ENCODE data around the gene DGKG.

Gene DGKG

GRCh38 chr3:186316666-186317260 lies 45.3 kb downstream of the DGKG start:
- no peak for DNase-seq

- DNase-seq, result no peak
These were observed 46.3 kb downstream of the DGKG start for GRCh38 chr3:186315581-186316354.

DNA sequence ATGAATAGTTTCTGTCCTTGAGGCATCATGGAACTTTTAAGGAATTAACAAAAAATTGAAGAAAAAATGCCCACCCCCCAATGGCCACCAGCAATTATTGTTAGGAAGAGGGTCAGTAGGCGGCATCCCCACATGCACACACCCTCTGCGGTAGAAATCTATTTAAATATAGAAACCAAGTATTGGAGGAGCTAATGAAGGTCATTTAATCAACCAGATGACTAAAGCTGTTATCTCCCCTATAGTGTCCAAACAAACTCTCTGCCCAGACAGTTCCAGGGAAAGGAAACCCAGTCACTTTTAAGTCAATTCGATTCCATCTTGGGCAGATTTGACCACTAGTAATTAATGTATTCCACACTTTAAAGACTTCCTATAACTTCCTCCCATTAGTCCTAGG lies 47.1 kb downstream of the DGKG start:
- DNase-seq, result no peak

GRCh38 chr3:186311441-186311840 lies 50.6 kb downstream of the DGKG start:
- no peak for DNase-seq

- DNase-seq, result no peak
These were observed 53.5 kb downstream of the DGKG start for GRCh38 chr3:186308549-186308948.

- DNase-seq, result no peak
These were observed 54.3 kb downstream of the DGKG start for GRCh38 chr3:186307594-186308221.

DNA sequence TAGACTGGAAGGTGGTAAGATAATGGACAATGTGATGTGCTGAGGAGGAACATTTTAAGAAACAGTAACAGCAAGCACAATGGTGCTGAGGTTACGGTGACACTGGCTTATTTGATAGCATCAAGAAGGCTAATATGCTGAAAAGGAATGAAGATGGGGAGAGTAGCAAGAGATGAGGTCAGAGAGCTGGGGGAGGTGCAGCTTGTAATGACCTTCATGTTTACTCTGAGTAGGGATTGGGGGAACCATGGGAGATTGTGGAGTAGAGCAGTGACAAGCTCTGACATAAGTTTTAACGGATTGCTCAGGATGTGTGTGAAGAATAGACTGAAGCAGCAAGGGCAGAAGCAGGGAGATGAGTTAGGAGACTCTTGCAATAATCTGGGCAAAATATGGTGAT lies 56.7 kb downstream of the DGKG start:
- DNase-seq, result no peak

DNA sequence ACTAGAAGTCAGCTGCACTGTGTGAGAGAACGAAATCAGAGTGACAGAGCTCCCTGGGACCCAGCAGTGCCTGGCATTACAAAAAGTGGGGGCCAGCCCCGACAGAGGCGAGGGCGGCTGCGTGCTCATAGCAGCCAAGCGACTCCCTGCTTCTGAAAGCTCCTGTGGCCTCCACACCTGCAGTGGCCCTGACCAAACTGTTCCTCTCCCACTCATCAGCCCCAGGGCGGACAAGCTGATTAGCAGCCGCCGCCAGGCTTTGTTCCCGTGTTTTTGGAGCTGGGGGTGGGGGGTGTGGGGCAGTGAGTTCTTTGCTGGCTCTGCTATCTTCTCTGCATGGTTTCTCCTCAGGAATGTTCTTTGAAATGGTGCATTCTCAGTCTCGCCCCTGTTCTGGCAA lies 58.1 kb downstream of the DGKG start:
- no peak for DNase-seq

DNA sequence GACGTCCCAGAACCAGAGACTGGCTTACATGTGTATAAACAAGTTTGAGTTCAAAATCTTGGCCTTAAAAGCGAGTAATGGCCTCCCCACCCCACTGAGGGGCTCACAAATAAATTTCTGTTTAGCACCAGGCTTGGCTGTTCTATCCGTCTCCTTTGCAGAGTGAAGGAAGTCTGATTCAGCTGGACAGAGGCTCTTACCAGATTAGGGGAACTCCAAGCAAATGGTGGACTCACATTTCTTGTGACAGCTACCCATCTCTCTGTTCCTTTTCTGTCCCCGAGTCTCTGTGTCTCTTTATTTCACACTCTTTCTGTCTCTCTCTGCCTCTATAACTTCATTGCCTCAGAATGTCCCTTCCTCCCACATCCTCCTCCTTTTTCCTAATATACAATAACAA lies 62.7 kb downstream of the DGKG start:
- no peak for DNase-seq

DNA sequence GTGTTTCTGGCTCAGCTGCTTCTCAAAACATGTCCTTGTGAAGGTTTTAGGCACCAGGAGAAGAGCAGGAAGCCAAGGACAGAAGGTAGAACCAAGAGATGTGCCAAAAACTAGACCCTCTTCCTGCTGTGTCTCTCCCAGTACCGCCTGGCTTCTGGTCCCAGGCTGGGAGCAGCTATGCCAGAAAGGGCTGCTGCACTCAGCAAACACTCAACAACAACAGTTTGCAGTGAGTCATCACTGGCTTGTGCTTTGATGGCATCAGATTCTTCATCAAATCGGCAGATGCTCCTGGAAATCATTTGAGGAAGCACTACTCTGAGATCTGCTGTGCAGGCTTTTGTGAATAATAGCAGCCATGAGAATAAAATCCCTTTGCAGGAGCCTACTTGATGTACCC lies 63.2 kb downstream of the DGKG start:
- DNase-seq, result no peak

- DNase-seq, result no peak
These were observed 71.2 kb downstream of the DGKG start for GRCh38 chr3:186290796-186291195.

GRCh38 chr3:186287711-186288110 lies 74.3 kb downstream of the DGKG start:
- no peak for DNase-seq

GRCh38 chr3:186286114-186286513 lies 75.9 kb downstream of the DGKG start:
- no peak for DNase-seq

DNA sequence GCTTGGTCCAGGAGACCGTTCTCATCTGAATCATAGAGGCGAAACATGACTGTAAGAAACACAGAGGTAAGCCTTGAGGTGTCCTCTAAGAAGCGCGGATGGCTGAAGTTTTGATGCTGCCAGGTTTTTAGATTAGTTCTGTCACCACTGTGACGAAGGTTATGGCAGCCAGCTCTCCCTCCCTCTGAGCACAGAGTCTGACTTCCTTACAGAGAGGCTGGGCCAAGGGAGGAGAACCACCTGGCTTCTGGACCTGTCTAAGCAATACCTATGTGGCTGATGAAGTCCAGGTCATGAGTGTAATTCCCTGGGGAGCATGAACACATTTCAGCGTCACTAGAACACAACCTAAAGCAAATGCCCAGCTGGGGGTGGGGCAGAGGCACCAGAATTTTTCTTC lies 77.4 kb downstream of the DGKG start:
- DNase-seq, result no peak

DNA sequence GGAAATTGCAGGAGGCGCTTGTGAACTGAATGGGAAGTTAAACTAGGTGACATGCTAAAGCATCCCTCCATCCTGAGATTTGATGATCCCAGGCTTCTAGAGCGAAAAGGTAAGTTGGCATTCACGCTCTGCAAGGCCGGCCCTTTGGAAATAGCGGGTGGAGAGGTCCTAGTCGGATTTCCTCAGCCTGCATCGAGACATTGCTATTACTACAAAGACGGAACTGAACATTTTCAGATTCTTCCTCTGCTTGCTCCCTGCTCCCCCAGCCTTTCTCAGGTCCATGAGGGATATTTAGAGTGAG lies 77.7 kb downstream of the DGKG start:
- DNase-seq, result no peak

DNA sequence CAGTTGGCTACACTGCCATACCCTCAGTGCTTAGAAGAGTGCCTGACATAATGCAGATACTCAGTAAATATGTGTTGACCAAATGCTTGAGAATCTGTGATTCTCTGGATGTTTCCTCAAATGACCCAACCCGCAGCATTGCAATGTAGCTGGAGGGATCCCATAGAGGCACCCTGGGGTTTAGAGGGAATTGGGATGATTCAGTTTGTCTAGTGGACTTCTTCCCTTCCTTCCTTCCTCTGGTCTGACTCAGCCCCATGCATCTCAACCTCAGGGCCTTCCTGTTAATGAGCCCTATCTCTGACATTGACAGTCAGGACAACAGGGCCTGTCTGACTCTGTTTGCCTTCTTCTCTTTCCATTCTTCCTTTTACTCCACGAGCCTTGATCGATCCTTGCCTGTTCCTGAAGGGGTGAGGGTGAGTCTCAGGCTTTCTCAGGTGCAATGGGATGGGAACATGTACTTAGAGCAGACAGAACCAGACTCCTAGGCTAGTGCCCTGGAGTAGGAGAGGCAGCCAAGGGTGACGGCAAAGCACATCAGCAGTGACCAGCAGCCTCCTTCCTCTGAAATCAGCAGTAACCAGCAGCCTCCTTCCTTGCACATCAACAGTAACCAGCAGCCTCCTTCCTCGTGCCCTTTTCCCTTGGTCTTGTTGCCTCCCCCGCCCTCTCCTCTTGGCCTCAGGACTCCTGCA lies 78.2 kb downstream of the DGKG start:
- no peak for DNase-seq

- no peak for DNase-seq
These were observed 78.9 kb downstream of the DGKG start for GRCh38 chr3:186283096-186283495.

- no peak for DNase-seq
These were observed 80.9 kb downstream of the DGKG start for GRCh38 chr3:186281176-186281575.

GRCh38 chr3:186280737-186281136 lies 81.3 kb downstream of the DGKG start:
- no peak for DNase-seq

- DNase-seq, result no peak
These were observed 84.6 kb downstream of the DGKG start for GRCh38 chr3:186277268-186277909.

- peak; percentile 26 for DNase-seq
These were observed 86.6 kb downstream of the DGKG start for GRCh38 chr3:186275436-186275835.

DNA sequence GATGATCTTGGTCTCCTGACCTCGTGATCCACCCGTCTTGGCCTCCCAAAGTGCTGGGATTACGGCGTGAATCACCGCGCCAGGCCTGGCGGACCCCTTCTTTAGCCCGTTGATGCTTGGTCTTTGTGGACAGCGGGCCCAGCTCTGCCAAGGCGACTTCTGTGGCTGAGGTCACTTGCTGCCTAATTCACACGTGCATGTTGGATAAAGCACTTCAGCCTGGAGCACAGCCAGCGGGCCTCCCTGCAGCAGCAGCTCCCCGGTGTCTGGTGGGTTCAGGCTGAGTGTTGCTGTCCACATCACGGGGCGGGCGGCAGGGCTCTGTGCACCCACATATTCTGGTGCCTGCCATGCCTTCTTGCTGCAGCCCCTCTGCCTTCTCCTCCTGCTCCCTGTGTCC lies 88.4 kb downstream of the DGKG start:
- peak; percentile 40 for DNase-seq

GRCh38 chr3:186270701-186271100 lies 91.3 kb downstream of the DGKG start:
- DNase-seq, result no peak
